Effector memory CD4-positive, alpha-beta T cell (primary cell): ENCODE measurements around the gene CLRN3.

Experiments used
- DNase-seq, 3 donors: peaks; one replicate each; pipeline ENCODE4 v3.0.0-alpha.2; 2020
- H3K27ac ChIP-seq: 2 replicates; pipeline ENCODE4 v1.7.0; 2013; ENCODE audit warnings: mild to moderate bottlenecking, low read length, moderate library complexity; ENCODE audit not compliant: insufficient read depth, poor library complexity, severe bottlenecking
- H3K27me3 ChIP-seq: replicated peaks from 2 replicates; pipeline ENCODE4 v1.7.0; 2013; ENCODE audit warnings: mild to moderate bottlenecking, low read length; ENCODE audit not compliant: insufficient read depth, control insufficient read depth, poor library complexity, severe bottlenecking
- H3K36me3 ChIP-seq: 2 replicates; pipeline ENCODE4 v1.7.0; 2013; ENCODE audit warnings: mild to moderate bottlenecking, low read length, moderate library complexity; ENCODE audit not compliant: control insufficient read depth, insufficient read depth
- H3K4me1 ChIP-seq: 2 replicates; pipeline ENCODE4 v1.7.0; 2013; ENCODE audit warnings: low read length, mild to moderate bottlenecking; ENCODE audit not compliant: control insufficient read depth, insufficient read depth, poor library complexity, severe bottlenecking
- H3K4me3 ChIP-seq: 2 replicates; pipeline ENCODE4 v1.7.0; 2013; ENCODE audit warnings: low read length, low read depth, mild to moderate bottlenecking; ENCODE audit not compliant: insufficient read depth, poor library complexity, severe bottlenecking
- H3K9me3 ChIP-seq: 2 replicates; pipeline ENCODE4 v1.7.0; 2013; ENCODE audit warnings: mild to moderate bottlenecking, low read length, moderate library complexity; ENCODE audit not compliant: control insufficient read depth

CLRN3 gene

GRCh38 chr10:127928021-127928806, 35.5 kb upstream of the CLRN3 start:
- H3K27ac ChIP-seq: no peak overlapping the region
- no peaks in the 10 kb centered on the region for H3K4me1 ChIP-seq
- H3K36me3 ChIP-seq: no peaks in the 10 kb centered on the region
- no peaks in the 10 kb centered on the region for H3K27me3 ChIP-seq
- no peak for DNase-seq
- no peaks in the 10 kb centered on the region for H3K9me3 ChIP-seq
- no peak overlapping the region for H3K4me3 ChIP-seq

- no peaks in the 10 kb centered on the region for H3K9me3 ChIP-seq
- no peaks in the 10 kb centered on the region for H3K4me1 ChIP-seq
- H3K27ac ChIP-seq: no peak overlapping the region
- DNase-seq: no peak
- no peak overlapping the region for H3K4me3 ChIP-seq
- H3K36me3 ChIP-seq: no peaks in the 10 kb centered on the region
- no peaks in the 10 kb centered on the region for H3K27me3 ChIP-seq
Measured at GRCh38 chr10:127926455-127926854, 33.7 kb upstream of the CLRN3 start.

- no peak for DNase-seq
- Histone ChIP-seq H3K27me3 (no peaks in the 10 kb centered on the region), H3K4me1 (no peaks in the 10 kb centered on the region), H3K27ac (no peak overlapping the region), H3K4me3 (no peak overlapping the region), H3K36me3 (no peaks in the 10 kb centered on the region), H3K9me3 (no peaks in the 10 kb centered on the region)
Measured at GRCh38 chr10:127925471-127926207, 32.9 kb upstream of the CLRN3 start.

- Histone ChIP-seq H3K27me3 (no peaks in the 10 kb centered on the region), H3K4me3 (no peak overlapping the region), H3K9me3 (no peaks in the 10 kb centered on the region), H3K27ac (no peak overlapping the region), H3K36me3 (no peaks in the 10 kb centered on the region), H3K4me1 (no peaks in the 10 kb centered on the region)
- DNase-seq: no peak
Measured at GRCh38 chr10:127923646-127924045, 30.9 kb upstream of the CLRN3 start.

GRCh38 chr10:127922675-127923366, 30.1 kb upstream of the CLRN3 start:
- Histone ChIP-seq H3K4me3 (no peak overlapping the region), H3K27ac (no peak overlapping the region), H3K9me3 (no peaks in the 10 kb centered on the region), H3K4me1 (no peaks in the 10 kb centered on the region), H3K36me3 (no peaks in the 10 kb centered on the region), H3K27me3 (no peaks in the 10 kb centered on the region)
- no peak for DNase-seq

- no peaks in the 10 kb centered on the region for H3K4me1 ChIP-seq
- no peak overlapping the region for H3K27ac ChIP-seq
- DNase-seq: no peak
- H3K27me3 ChIP-seq: no peaks in the 10 kb centered on the region
- H3K9me3 ChIP-seq: no peaks in the 10 kb centered on the region
- no peaks in the 10 kb centered on the region for H3K36me3 ChIP-seq
- H3K4me3 ChIP-seq: no peak overlapping the region
Measured at GRCh38 chr10:127922206-127922605, 29.5 kb upstream of the CLRN3 start.

GRCh38 chr10:127921753-127922145, 29.0 kb upstream of the CLRN3 start:
- Histone ChIP-seq H3K36me3 (no peaks in the 10 kb centered on the region), H3K27me3 (no peaks in the 10 kb centered on the region), H3K9me3 (no peaks in the 10 kb centered on the region), H3K4me3 (no peak overlapping the region), H3K4me1 (no peaks in the 10 kb centered on the region), H3K27ac (no peak overlapping the region)
- DNase-seq: no peak

- no peaks in the 10 kb centered on the region for H3K4me1 ChIP-seq
- H3K36me3 ChIP-seq: no peaks in the 10 kb centered on the region
- no peak overlapping the region for H3K27ac ChIP-seq
- no peak for DNase-seq
- H3K27me3 ChIP-seq: no peaks in the 10 kb centered on the region
- H3K4me3 ChIP-seq: no peak overlapping the region
- no peaks in the 10 kb centered on the region for H3K9me3 ChIP-seq
Measured at GRCh38 chr10:127921075-127921752, 28.5 kb upstream of the CLRN3 start.

- H3K36me3 ChIP-seq: no peaks in the 10 kb centered on the region
- no peaks in the 10 kb centered on the region for H3K9me3 ChIP-seq
- no peak overlapping the region for H3K27ac ChIP-seq
- no peak for DNase-seq
- no peaks in the 10 kb centered on the region for H3K4me1 ChIP-seq
- H3K4me3 ChIP-seq: no peak overlapping the region
- no peaks in the 10 kb centered on the region for H3K27me3 ChIP-seq
Measured at GRCh38 chr10:127920306-127921074, 27.7 kb upstream of the CLRN3 start.
